H1 (cell line): ENCODE results near the gene FGGY. TPM values are rescaled to one million over a fixed set of nuclear protein-coding genes. Genes with fewer than 3 reads are reported as not detected.

Experiments used
- CTCF ChIA-PET: fragments of 300-600 bp; sonication (Branson Sonifier 250); formaldehyde crosslinking; loops from one replicate; lab custom pipeline; 2021; ENCODE audit not compliant: partially characterized antibody; lab: Charles Lee
- POLR2A ChIA-PET: fragments of 300-600 bp; sonication (Branson Sonifier 250); formaldehyde crosslinking; loops from one replicate; lab custom pipeline; 2021; ENCODE audit warnings: inconsistent platforms; ENCODE audit not compliant: partially characterized antibody; lab: Charles Lee
- DNase-seq, 2 experiments: peaks; one replicate each; pipeline versions ENCODE4 v3.0.0 to v3.0.0-alpha.2; 2010 to 2022; ENCODE audit warnings: low spot score in 2 of 2, low read depth in 1 of 2, mixed read lengths in 1 of 2
- FAIRE-seq: peaks from 2 replicates; lab custom pipeline; 2011; peaks lifted over from hg19 to GRCh38; lab: Jason Lieb, UNC
- H2AFZ ChIP-seq: 2 replicates; pipeline ENCODE4 v1.8.1; 2012; ENCODE audit warnings: low read length, inconsistent platforms
- H2AK5ac ChIP-seq: 2 replicates; pipeline ENCODE4 v1.6.1; 2013; ENCODE audit warnings: low read depth, low read length
- H2BK120ac ChIP-seq: replicated peaks from 2 replicates; pipeline ENCODE3; 2013; ENCODE audit warnings: low read depth, low read length, inconsistent platforms
- H2BK12ac ChIP-seq: 2 replicates; pipeline ENCODE4 v1.6.1; 2013; ENCODE audit warnings: low read depth, low read length
- H2BK15ac ChIP-seq: 2 replicates; pipeline ENCODE4 v1.6.1; 2013; ENCODE audit warnings: low read length
- H2BK20ac ChIP-seq: 2 replicates; pipeline ENCODE4 v1.6.1; 2013; ENCODE audit warnings: low read length
- H2BK5ac ChIP-seq: 2 replicates; pipeline ENCODE4 v1.6.1; 2013; ENCODE audit warnings: low read depth, low read length
- H3K14ac ChIP-seq: 2 replicates; pipeline ENCODE4 v1.6.1; 2013; ENCODE audit warnings: inconsistent platforms; ENCODE audit not compliant: insufficient read length
- H3K18ac ChIP-seq: 2 replicates; pipeline ENCODE4 v1.6.1; 2013; ENCODE audit warnings: low read length; ENCODE audit errors: extremely low read depth
- H3K23ac ChIP-seq: 2 replicates; pipeline ENCODE4 v1.6.1; 2013; ENCODE audit warnings: inconsistent platforms; ENCODE audit not compliant: insufficient read length
- H3K23me2 ChIP-seq: 2 replicates; pipeline ENCODE4 v1.6.1; 2013; ENCODE audit warnings: low read depth, low read length
- H3K27ac ChIP-seq: 2 replicates; pipeline ENCODE4 v1.6.1; 2011; ENCODE audit warnings: low read depth, low read length, inconsistent platforms
- H3K27me3 ChIP-seq, 4 experiments: replicated peaks in 1 of 4; 1 replicate in 1 of 4; 2 replicates in 3 of 4; pipeline versions ENCODE4 v1.6.1 to v1.8.1; 2011 to 2013; ENCODE audit warnings: low read length in 3 of 4, mild to moderate bottlenecking in 3 of 4, inconsistent platforms in 2 of 4, mixed read lengths in 2 of 4, moderate library complexity in 1 of 4; ENCODE audit not compliant: control insufficient read depth in 3 of 4, insufficient read depth in 3 of 4; ENCODE audit errors: extremely low read depth in 1 of 4
- H3K36me3 ChIP-seq, 4 experiments: 2 replicates each; pipeline versions ENCODE4 v1.6.1 to v1.8.1; 2011 to 2013; ENCODE audit warnings: mild to moderate bottlenecking in 4 of 4, low read length in 3 of 4, moderate library complexity in 2 of 4, control low read depth in 1 of 4, inconsistent platforms in 1 of 4; ENCODE audit not compliant: insufficient read depth in 4 of 4, control insufficient read depth in 2 of 4
- H3K4ac ChIP-seq: replicated peaks from 2 replicates; pipeline ENCODE3; 2013; ENCODE audit warnings: low read length, low read depth, mixed read lengths, inconsistent platforms; ENCODE audit not compliant: insufficient read length
- H3K4me1 ChIP-seq, 4 experiments: replicated peaks in 1 of 4; 1 replicate in 1 of 4; 2 replicates in 3 of 4; pipeline versions ENCODE4 v1.6.1 to v1.8.1; 2011 to 2013; ENCODE audit warnings: low read length in 3 of 4, inconsistent platforms in 2 of 4, mixed read lengths in 1 of 4; ENCODE audit not compliant: insufficient read depth in 4 of 4, control insufficient read depth in 3 of 4
- H3K4me2 ChIP-seq, 2 experiments: 2 replicates each; pipeline versions ENCODE4 v1.6.1 to v1.8.1; 2011 to 2013; ENCODE audit warnings: low read depth in 2 of 2, low read length in 2 of 2, control low read depth in 1 of 2, inconsistent platforms in 1 of 2, mild to moderate bottlenecking in 1 of 2; ENCODE audit not compliant: insufficient read depth in 1 of 2
- H3K4me3 ChIP-seq, 4 experiments: fragments of 200-600, 300-600 bp in 1 of 4; sonication (generic), shearing (Covaris generic), sonication (Bioruptor Twin) in 1 of 4; 2 replicates each; pipeline versions ENCODE4 v1.5.1 to v1.8.1; 2011 to 2016; ENCODE audit warnings: low read length in 4 of 4, low read depth in 3 of 4, control low read depth in 2 of 4, inconsistent platforms in 2 of 4, mild to moderate bottlenecking in 2 of 4, mixed read lengths in 1 of 4, moderate library complexity in 1 of 4; ENCODE audit not compliant: insufficient read depth in 2 of 4; ENCODE audit errors: extremely low read depth in 1 of 4
- H3K56ac ChIP-seq: replicated peaks from 2 replicates; pipeline ENCODE3; 2013; ENCODE audit warnings: low read depth, mild to moderate bottlenecking, mixed read lengths, low read length, inconsistent platforms; ENCODE audit not compliant: insufficient read length
- H3K79me1 ChIP-seq: 2 replicates; pipeline ENCODE4 v1.6.1; 2013; ENCODE audit warnings: low read depth, low read length, control low read depth
- H3K79me2 ChIP-seq, 2 experiments: 2 replicates each; pipeline versions ENCODE4 v1.6.1 to v1.8.1; 2012 to 2013; ENCODE audit warnings: low read length in 2 of 2, mild to moderate bottlenecking in 2 of 2, inconsistent platforms in 1 of 2; ENCODE audit not compliant: insufficient read depth in 2 of 2, control insufficient read depth in 1 of 2
- H3K9ac ChIP-seq, 4 experiments: replicated peaks in 1 of 4; 1 replicate in 1 of 4; 2 replicates in 3 of 4; pipeline versions ENCODE4 v1.6.1 to v1.8.1; 2011 to 2013; ENCODE audit warnings: low read depth in 3 of 4, low read length in 3 of 4, control low read depth in 2 of 4, mild to moderate bottlenecking in 2 of 4, moderate library complexity in 2 of 4, inconsistent platforms in 1 of 4; ENCODE audit errors: extremely low read depth in 1 of 4
- H3K9me3 ChIP-seq, 2 experiments: 2 replicates each; pipeline versions ENCODE4 v1.6.1 to v1.8.1; 2012 to 2013; ENCODE audit warnings: mild to moderate bottlenecking in 2 of 2, moderate library complexity in 2 of 2, control low read depth in 1 of 2, inconsistent platforms in 1 of 2, low read depth in 1 of 2, low read length in 1 of 2, mixed read lengths in 1 of 2; ENCODE audit not compliant: insufficient read depth in 2 of 2
- H4K20me1 ChIP-seq, 2 experiments: replicated peaks in 1 of 2; 2 replicates each; pipeline versions ENCODE3 to v1.8.1; 2011 to 2013; ENCODE audit warnings: inconsistent platforms in 2 of 2, low read length in 2 of 2, mild to moderate bottlenecking in 1 of 2; ENCODE audit not compliant: insufficient read depth in 2 of 2, control insufficient read depth in 1 of 2
- H4K5ac ChIP-seq: 2 replicates; pipeline ENCODE4 v1.6.1; 2013; ENCODE audit warnings: low read length, low read depth, mixed read lengths, inconsistent platforms; ENCODE audit not compliant: insufficient read length
- H4K8ac ChIP-seq: 2 replicates; pipeline ENCODE4 v1.8.0; 2013; ENCODE audit warnings: mild to moderate bottlenecking, moderate library complexity, low read length, inconsistent platforms; ENCODE audit not compliant: insufficient read depth; ENCODE audit errors: extremely low read depth
- H4K91ac ChIP-seq: replicated peaks from 2 replicates; pipeline ENCODE3; 2013; ENCODE audit warnings: low read length, mixed read lengths, inconsistent platforms; ENCODE audit not compliant: insufficient read length
- CBX5 ChIP-seq: fragments of 300-800, 300-1000 bp; sonication (generic); IDR thresholded peaks from 2 replicates; pipeline ENCODE4 v1.7.1; 2016; ENCODE audit warnings: antibody characterized with exemption, low read length, low read depth
- EP300 ChIP-seq, 2 experiments: IDR thresholded peaks; 1 replicate in 1 of 2; 2 replicates in 1 of 2; pipeline ENCODE4 v1.6.1; 2011 to 2012; ENCODE audit warnings: low read depth in 2 of 2, low read length in 2 of 2, mild to moderate bottlenecking in 2 of 2, borderline replicate concordance in 1 of 2, inconsistent platforms in 1 of 2, moderate library complexity in 1 of 2
- EZH2 ChIP-seq: fragments of 200-600 bp; sonication (generic); IDR thresholded peaks from 2 replicates; pipeline ENCODE4 v1.7.1; 2012; ENCODE audit warnings: low read depth, mild to moderate bottlenecking, moderate library complexity, low read length, inconsistent platforms; ENCODE audit not compliant: severe bottlenecking
- FOSL1 ChIP-seq: IDR thresholded peaks from 2 replicates; pipeline ENCODE4 v1.6.1; 2011; ENCODE audit warnings: mild to moderate bottlenecking, low read depth, low read length, moderate library complexity; ENCODE audit not compliant: insufficient read depth
- GTF2F1 ChIP-seq: IDR thresholded peaks from 2 replicates; pipeline ENCODE4 v1.6.1; 2012; ENCODE audit warnings: low read depth, low read length, improper control_type of control experiment, borderline replicate concordance
- JUND ChIP-seq: IDR thresholded peaks from 2 replicates; pipeline ENCODE4 v1.6.1; 2011; ENCODE audit warnings: mild to moderate bottlenecking, improper control_type of control experiment, low read length
- polyA plus RNA-seq, 7 experiments: library from polyadenylated mRNA; depleted of rRNA in 3 of 7; stranded (reverse) in 5 of 7; unstranded in 2 of 7; fragments of >200 nt in 5 of 7; fragments of 200-250 nt in 2 of 7; gene quantifications; 1 replicate in 5 of 7; 2 replicates in 1 of 7; 4 replicates in 1 of 7; pipeline versions ENCODE4 v1.2.1 to v1.2.3, GENCODE V29; 2011 to 2013; ENCODE audit warnings: missing spikeins in 2 of 7, mixed read lengths in 2 of 7
- total RNA-seq: library from RNA; stranded (reverse); fragmentation: NEBNext Ultra II Directional; extraction: Animal tissue kit (Norgen Biotek cat#: 25700); gene quantifications from 2 replicates; pipeline ENCODE4 v1.2.1, GENCODE V29; 2021

Gene FGGY
- total and polyA plus RNA-seq, 2 of the 8 experiments (the other 6 are each of a cell fraction or from before 2014, with no cell fraction given): 10.3 to 12.5 TPM

- Histone ChIP-seq H3K4me2 (no peak overlapping the region), H4K8ac (no peak overlapping the region), H2BK20ac (no peak overlapping the region), H3K14ac (no peak overlapping the region), H2BK15ac (no peak overlapping the region), H3K79me2 (no peaks in the 10 kb centered on the region), H3K18ac (no peak overlapping the region), H3K23me2 (no peaks in the 10 kb centered on the region), H3K56ac (no peak overlapping the region), H2BK120ac (no peak overlapping the region), H3K9ac (no peak overlapping the region), H4K91ac (no peak overlapping the region), H3K4me3 (no peak overlapping the region), H3K9me3 (no peaks in the 10 kb centered on the region), H3K4ac (no peak overlapping the region), H2BK12ac (no peak overlapping the region), H3K27ac (no peak overlapping the region), H3K36me3 (no peaks in the 10 kb centered on the region), H4K5ac (no peak overlapping the region), H2AFZ (no peak overlapping the region), H4K20me1 (no peaks in the 10 kb centered on the region), H3K27me3 (no peaks in the 10 kb centered on the region), H3K4me1 (no peaks in the 10 kb centered on the region), H3K79me1 (no peaks in the 10 kb centered on the region), H2BK5ac (no peak overlapping the region), H3K23ac (no peak overlapping the region), H2AK5ac (no peak overlapping the region)
- POLR2A ChIA-PET: no interaction called here
- CTCF ChIA-PET: interaction anchor here (0.9 to 1.1 kb wide), 3 partner anchors 13 to 19 kb away, joined by 3 read pairs; no protein-coding TSS in a partner anchor
- FAIRE-seq (no peak), DNase-seq (no peak)
- TF ChIP-seq CBX5 (no peak), FOSL1 (no peak), JUND (no peak), EP300 (IDR thresholded peaks at IDR 0.05; ENCODE audit: borderline replicate concordance in 1 of 2, low read depth in 2 of 2, low read length in 2 of 2) (no peak), GTF2F1 (no peak), EZH2 (no peak)
These were observed 130.9 kb downstream of the FGGY start for GRCh38 chr1:59427784-59428183.
